GM12873 (cell line): Measurements from ENCODE around the gene XPR1.

ENCODE experiments used
- TF ChIP-seq, protein P1 (sequence below): IDR thresholded peaks from 2 replicates; pipeline ENCODE4 v1.5.1; 2012; ENCODE audit warnings: low read depth, mild to moderate bottlenecking, moderate library complexity, low read length, control low read depth; ENCODE audit not compliant: insufficient read depth; ENCODE audit errors: missing control alignments

The XPR1 gene

DNA sequence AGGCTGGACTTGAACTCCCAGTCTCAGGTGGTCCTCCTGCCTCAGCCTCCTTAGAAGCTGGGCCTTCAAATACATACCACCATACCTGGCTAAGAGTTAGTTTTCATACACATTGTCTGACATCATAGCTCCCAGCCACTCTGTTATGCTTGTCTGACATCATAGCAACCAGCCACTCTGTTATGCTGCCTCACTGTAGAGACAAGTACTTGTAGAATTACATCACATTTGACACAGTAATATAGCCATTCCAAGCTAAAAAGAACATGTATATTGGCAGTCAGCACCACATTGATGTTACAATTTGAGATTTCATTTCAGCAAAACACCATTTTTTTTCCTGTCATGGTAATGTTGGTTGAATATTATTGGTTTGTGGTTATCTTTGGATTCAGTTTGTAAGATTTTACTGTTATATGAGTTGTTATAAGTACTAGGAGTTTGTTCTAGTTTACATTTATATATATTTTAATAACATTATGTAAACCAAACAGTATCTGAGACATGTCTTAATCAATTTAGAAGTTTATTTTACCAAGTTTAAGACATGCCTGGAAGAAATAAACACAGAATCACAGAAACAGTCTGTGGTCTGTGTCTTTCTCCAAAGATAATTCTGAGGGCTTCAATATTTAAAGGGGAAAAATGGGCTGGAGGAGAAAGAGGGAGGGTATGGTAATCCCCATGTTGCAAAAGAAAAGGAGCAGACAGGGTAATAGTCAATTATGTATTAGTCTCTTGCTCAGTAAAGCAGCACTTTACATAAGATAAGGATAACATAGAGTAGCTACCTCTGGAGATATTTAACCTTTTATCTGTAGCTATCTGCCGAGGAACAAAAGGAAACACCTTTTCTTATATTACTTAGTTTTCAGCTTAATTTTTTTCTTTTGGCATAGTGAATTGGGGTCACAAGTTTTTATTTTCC is 43.0 kb downstream of the XPR1 start:
- TF ChIP-seq, protein P1, sequence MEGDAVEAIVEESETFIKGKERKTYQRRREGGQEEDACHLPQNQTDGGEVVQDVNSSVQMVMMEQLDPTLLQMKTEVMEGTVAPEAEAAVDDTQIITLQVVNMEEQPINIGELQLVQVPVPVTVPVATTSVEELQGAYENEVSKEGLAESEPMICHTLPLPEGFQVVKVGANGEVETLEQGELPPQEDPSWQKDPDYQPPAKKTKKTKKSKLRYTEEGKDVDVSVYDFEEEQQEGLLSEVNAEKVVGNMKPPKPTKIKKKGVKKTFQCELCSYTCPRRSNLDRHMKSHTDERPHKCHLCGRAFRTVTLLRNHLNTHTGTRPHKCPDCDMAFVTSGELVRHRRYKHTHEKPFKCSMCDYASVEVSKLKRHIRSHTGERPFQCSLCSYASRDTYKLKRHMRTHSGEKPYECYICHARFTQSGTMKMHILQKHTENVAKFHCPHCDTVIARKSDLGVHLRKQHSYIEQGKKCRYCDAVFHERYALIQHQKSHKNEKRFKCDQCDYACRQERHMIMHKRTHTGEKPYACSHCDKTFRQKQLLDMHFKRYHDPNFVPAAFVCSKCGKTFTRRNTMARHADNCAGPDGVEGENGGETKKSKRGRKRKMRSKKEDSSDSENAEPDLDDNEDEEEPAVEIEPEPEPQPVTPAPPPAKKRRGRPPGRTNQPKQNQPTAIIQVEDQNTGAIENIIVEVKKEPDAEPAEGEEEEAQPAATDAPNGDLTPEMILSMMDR = no peak

GRCh38 chr1:180675586-180675985 is 43.8 kb downstream of the XPR1 start:
- TF ChIP-seq, protein P1 = no peak

DNA sequence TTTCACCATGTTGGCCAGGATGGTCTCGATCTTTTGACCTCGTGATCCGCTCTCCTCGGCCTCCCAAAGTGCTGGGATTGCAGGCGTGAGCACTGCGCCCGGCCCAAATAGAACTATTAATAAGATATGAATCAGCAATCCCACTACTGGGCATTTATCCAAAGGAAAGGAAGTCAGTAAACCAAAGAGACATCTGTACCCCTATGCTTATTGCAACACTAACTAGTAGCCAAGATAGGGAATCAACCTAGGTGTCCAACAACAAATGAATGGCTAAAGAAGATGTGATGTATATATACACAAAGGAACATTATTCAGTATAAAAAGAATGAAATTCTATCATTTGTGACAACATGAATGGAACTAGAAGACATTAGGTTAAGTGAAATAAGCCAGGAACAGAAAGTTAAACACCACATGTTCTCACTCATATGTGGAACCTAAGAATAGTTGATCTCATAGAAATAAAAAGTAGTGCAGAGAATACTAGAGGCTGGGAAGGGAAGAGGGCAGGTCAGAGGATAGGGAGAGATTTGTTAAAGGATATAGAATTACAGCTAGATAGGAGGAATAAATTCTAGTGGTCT is 48.8 kb downstream of the XPR1 start:
- TF ChIP-seq, protein P1 = no peak

GRCh38 chr1:180691322-180691913 is 59.6 kb downstream of the XPR1 start:
- TF ChIP-seq, protein P1 = no peak

DNA sequence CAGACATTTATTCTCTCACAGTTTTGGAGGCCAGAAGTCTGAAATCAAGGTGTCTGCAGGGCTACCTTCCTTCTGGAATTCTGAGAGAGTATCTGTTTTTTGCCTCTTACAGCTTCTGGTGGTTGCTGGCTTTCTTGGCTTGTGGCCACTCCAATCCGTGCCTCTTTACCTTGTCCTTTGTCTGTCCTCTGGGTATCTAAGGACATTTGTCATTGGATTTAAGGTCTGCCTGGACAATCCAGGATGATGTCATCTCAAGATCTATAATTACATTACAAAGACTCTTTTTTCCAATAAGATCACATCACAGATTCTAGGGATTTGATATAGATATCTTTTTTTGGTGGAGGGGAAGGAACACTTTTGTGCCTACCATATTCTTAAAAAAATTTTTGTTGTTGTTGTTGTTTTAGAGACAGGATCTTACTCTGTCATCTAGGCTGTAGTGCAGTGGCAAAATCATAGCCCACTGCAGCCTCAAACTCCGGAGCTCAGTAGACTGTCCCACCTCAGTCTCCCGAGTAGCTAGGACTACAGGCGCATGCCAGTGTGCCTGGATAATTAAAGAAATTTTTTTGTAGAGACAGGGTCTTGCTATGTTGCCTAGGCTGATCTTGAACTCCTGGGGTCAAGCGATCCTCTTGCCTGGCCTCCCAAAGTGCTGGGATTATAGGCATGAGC is 61.9 kb downstream of the XPR1 start:
- TF ChIP-seq, protein P1 = no peak

DNA sequence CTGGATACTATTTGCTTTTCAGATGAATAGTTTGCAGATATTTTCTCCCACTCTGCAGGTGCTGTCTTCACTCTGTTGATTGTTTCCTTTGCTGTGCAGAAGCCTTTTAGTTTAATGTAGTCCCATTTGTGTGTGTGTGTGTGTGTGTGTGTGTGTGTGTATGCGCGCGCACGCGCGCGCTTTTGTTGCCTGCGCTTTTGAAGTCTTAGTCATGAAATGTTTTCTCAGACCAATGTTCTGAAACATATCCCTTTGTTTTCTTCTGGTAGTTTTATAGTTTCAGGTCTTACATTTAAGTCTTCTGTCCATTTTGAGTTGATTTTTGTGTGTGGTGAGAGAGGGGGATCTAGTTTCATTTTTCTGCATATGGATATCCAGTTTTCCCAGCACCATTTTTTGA is 63.5 kb downstream of the XPR1 start:
- TF ChIP-seq, protein P1 = no peak

DNA sequence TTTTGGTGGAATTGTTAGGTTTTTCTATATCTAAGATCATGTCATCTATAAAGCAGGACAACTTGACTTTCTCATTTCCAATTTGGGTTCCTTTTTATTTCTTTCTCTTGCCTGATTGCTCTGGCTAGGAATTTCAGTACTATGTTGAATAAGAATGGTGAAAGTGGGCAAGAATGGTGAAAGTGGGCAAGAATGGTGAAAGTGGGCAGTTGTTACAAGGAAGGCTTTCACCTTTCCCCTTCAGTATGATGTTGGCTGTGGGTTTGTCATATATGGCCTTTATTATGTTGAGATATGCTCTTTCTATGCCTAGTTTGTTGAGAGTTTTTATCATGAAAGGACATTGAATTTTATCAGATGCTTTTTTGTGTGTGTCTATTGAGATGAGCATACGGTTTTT is 64.5 kb downstream of the XPR1 start:
- TF ChIP-seq, protein P1 = no peak
